H9 (cell line): Measurements from ENCODE around the gene GPN2. TPM values are rescaled to one million over a fixed set of nuclear protein-coding genes. Genes with fewer than 3 reads are reported as not detected.

ENCODE experiments used
- DNase-seq: peaks from one replicate; pipeline ENCODE4 v3.0.0-alpha.2; 2017
- H2AFZ ChIP-seq: one replicate; pipeline ENCODE4 v1.6.1; 2013; ENCODE audit warnings: mild to moderate bottlenecking, low read length, control low read depth, moderate library complexity
- H2AK5ac ChIP-seq: 2 replicates; pipeline ENCODE4 v1.6.1; 2013; ENCODE audit warnings: low read length, control low read depth, mixed read lengths; ENCODE audit not compliant: insufficient read length
- H2BK120ac ChIP-seq: one replicate; pipeline ENCODE4 v1.6.1; 2013; ENCODE audit warnings: low read depth, mild to moderate bottlenecking, low read length, control low read depth, inconsistent platforms; ENCODE audit not compliant: poor library complexity, severe bottlenecking
- H2BK12ac ChIP-seq: 2 replicates; pipeline ENCODE4 v1.6.1; 2013; ENCODE audit warnings: low read length, control low read depth, mixed read lengths, low read depth; ENCODE audit not compliant: insufficient read length
- H2BK15ac ChIP-seq: 2 replicates; pipeline ENCODE4 v1.6.1; 2013; ENCODE audit warnings: low read depth, low read length, control low read depth
- H2BK20ac ChIP-seq: one replicate; pipeline ENCODE4 v1.6.1; 2013; ENCODE audit warnings: low read depth, mild to moderate bottlenecking, low read length, control low read depth, inconsistent platforms; ENCODE audit not compliant: poor library complexity, severe bottlenecking
- H2BK5ac ChIP-seq: 2 replicates; pipeline ENCODE4 v1.6.1; 2013; ENCODE audit warnings: low read length, control low read depth, mixed read lengths; ENCODE audit not compliant: insufficient read length
- H3K14ac ChIP-seq: 2 replicates; pipeline ENCODE4 v1.6.1; 2013; ENCODE audit warnings: low read length, control low read depth; ENCODE audit not compliant: insufficient read depth
- H3K18ac ChIP-seq: 2 replicates; pipeline ENCODE4 v1.6.1; 2013; ENCODE audit warnings: low read depth, mild to moderate bottlenecking, mixed read lengths, low read length, control low read depth; ENCODE audit not compliant: insufficient read length
- H3K23ac ChIP-seq: 2 replicates; pipeline ENCODE4 v1.6.1; 2013; ENCODE audit warnings: low read length, control low read depth, mixed read lengths, low read depth; ENCODE audit not compliant: insufficient read length
- H3K23me2 ChIP-seq: 2 replicates; pipeline ENCODE4 v1.6.1; 2013; ENCODE audit warnings: low read depth, mild to moderate bottlenecking, mixed read lengths, low read length, control low read depth; ENCODE audit not compliant: insufficient read length, poor library complexity, severe bottlenecking
- H3K27ac ChIP-seq: 2 replicates; pipeline ENCODE4 v1.5.1; 2013; ENCODE audit warnings: low read length, control low read depth, mixed read lengths, low read depth; ENCODE audit not compliant: insufficient read length
- H3K27me3 ChIP-seq: 2 replicates; pipeline ENCODE4 v1.6.1; 2013; ENCODE audit warnings: low read length, control low read depth, inconsistent platforms; ENCODE audit not compliant: insufficient read depth
- H3K4ac ChIP-seq: 2 replicates; pipeline ENCODE4 v1.6.1; 2013; ENCODE audit warnings: low read depth, mild to moderate bottlenecking, control low read depth, inconsistent platforms, low read length, moderate library complexity
- H3K4me1 ChIP-seq: 2 replicates; pipeline ENCODE4 v1.6.1; 2013; ENCODE audit warnings: low read length, control low read depth, inconsistent platforms; ENCODE audit not compliant: insufficient read depth
- H3K4me2 ChIP-seq: 2 replicates; pipeline ENCODE4 v1.6.1; 2013; ENCODE audit warnings: low read length, control low read depth, mixed read lengths; ENCODE audit not compliant: insufficient read length, insufficient read depth
- H3K56ac ChIP-seq: 2 replicates; pipeline ENCODE4 v1.6.1; 2013; ENCODE audit warnings: low read depth, mild to moderate bottlenecking, mixed read lengths, low read length, control low read depth; ENCODE audit not compliant: insufficient read length
- H3K79me1 ChIP-seq: 2 replicates; pipeline ENCODE4 v1.6.1; 2013; ENCODE audit warnings: low read depth, mild to moderate bottlenecking, moderate library complexity, low read length, control low read depth, inconsistent platforms; ENCODE audit not compliant: insufficient read depth, poor library complexity, severe bottlenecking
- H3K79me2 ChIP-seq: 2 replicates; pipeline ENCODE4 v1.6.1; 2013; ENCODE audit warnings: low read length, control low read depth, inconsistent platforms; ENCODE audit not compliant: insufficient read depth
- H3K9ac ChIP-seq: 2 replicates; pipeline ENCODE4 v1.6.1; 2013; ENCODE audit warnings: low read length, control low read depth, mixed read lengths; ENCODE audit not compliant: insufficient read length; ENCODE audit errors: extremely low read depth
- H3K9me3 ChIP-seq: one replicate; pipeline ENCODE4 v1.6.1; 2013; ENCODE audit warnings: low read depth, low read length, inconsistent platforms; ENCODE audit not compliant: control insufficient read depth
- H3T11ph ChIP-seq: one replicate; pipeline ENCODE4 v1.6.1; 2013; ENCODE audit warnings: mild to moderate bottlenecking, low read length, control low read depth, inconsistent platforms
- H4K20me1 ChIP-seq: one replicate; pipeline ENCODE4 v1.6.1; 2013; ENCODE audit not compliant: control insufficient read depth, insufficient read length, insufficient read depth
- H4K5ac ChIP-seq: 2 replicates; pipeline ENCODE4 v1.6.1; 2013; ENCODE audit warnings: low read depth, mild to moderate bottlenecking, mixed read lengths, low read length, control low read depth; ENCODE audit not compliant: insufficient read length
- H4K8ac ChIP-seq: replicated peaks from 2 replicates; pipeline ENCODE4 v1.6.1; 2013; ENCODE audit warnings: low read length, control low read depth, mixed read lengths, low read depth; ENCODE audit not compliant: insufficient read length
- H4K91ac ChIP-seq: 2 replicates; pipeline ENCODE4 v1.6.1; 2013; ENCODE audit warnings: low read depth, mild to moderate bottlenecking, moderate library complexity, mixed read lengths, low read length, control low read depth; ENCODE audit not compliant: insufficient read length
- H3K27ac Mint-ChIP-seq, 3 experiments: 2 replicates in 2 of 3; 3 replicates in 1 of 3; pipeline ENCODE4 v1.8.0; 2020 to 2021; ENCODE audit warnings: mixed read lengths in 3 of 3, mild to moderate bottlenecking in 1 of 3, moderate library complexity in 1 of 3
- H3K27me3 Mint-ChIP-seq: 2 replicates; pipeline ENCODE4 v1.8.0; 2021; ENCODE audit warnings: low read depth, mild to moderate bottlenecking, moderate library complexity, mixed read lengths
- H3K36me3 Mint-ChIP-seq, 3 experiments: 2 replicates in 2 of 3; 3 replicates in 1 of 3; pipeline ENCODE4 v1.8.0; 2020 to 2021; ENCODE audit warnings: low read depth in 3 of 3, mixed read lengths in 3 of 3; ENCODE audit not compliant: insufficient read depth in 1 of 3
- H3K4me1 Mint-ChIP-seq, 2 experiments: 2 replicates each; pipeline ENCODE4 v1.8.0; 2020; ENCODE audit warnings: mixed read lengths in 2 of 2
- H3K4me3 Mint-ChIP-seq, 2 experiments: 2 replicates in 1 of 2; 3 replicates in 1 of 2; pipeline ENCODE4 v1.8.0; 2020 to 2021; ENCODE audit warnings: mild to moderate bottlenecking in 2 of 2, mixed read lengths in 2 of 2, moderate library complexity in 1 of 2
- H3K9me3 Mint-ChIP-seq, 2 experiments: 2 replicates in 1 of 2; 3 replicates in 1 of 2; pipeline ENCODE4 v1.8.0; 2020; ENCODE audit warnings: mild to moderate bottlenecking in 2 of 2, mixed read lengths in 2 of 2, moderate library complexity in 1 of 2
- WGBS: extraction: QIAGEN DNeasy Blood & Tissue Kit; methylation state at CpG from one replicate; pipeline ENCODE4 v1.1.7; 2013; ENCODE audit warnings: missing lambda C conversion rate, low lambda C conversion rate, mixed read lengths; ENCODE audit not compliant: insufficient read length; ENCODE audit errors: extremely low coverage; 5-methylcytosine and 5-hydroxymethylcytosine counted together
- total RNA-seq: library from RNA; stranded (reverse); gene quantifications from 2 replicates; pipeline ENCODE4 v1.2.1, GENCODE V29; 2021
- TF ChIP-seq, protein P1 (sequence below): fragments of 200-600 bp; sonication (generic); conservative IDR thresholded peaks from 3 replicates; pipeline ENCODE4 v1.8.0; 2021; ENCODE audit warnings: antibody characterized with exemption, mild to moderate bottlenecking

Gene GPN2
- total RNA-seq, 1 experiment from 2014 or later = 47.8 TPM

GRCh38 chr1:26853156-26853555 lies 36.9 kb downstream of the GPN2 start:
- no peak overlapping the region for H3K27ac ChIP-seq
- TF ChIP-seq, protein P1, sequence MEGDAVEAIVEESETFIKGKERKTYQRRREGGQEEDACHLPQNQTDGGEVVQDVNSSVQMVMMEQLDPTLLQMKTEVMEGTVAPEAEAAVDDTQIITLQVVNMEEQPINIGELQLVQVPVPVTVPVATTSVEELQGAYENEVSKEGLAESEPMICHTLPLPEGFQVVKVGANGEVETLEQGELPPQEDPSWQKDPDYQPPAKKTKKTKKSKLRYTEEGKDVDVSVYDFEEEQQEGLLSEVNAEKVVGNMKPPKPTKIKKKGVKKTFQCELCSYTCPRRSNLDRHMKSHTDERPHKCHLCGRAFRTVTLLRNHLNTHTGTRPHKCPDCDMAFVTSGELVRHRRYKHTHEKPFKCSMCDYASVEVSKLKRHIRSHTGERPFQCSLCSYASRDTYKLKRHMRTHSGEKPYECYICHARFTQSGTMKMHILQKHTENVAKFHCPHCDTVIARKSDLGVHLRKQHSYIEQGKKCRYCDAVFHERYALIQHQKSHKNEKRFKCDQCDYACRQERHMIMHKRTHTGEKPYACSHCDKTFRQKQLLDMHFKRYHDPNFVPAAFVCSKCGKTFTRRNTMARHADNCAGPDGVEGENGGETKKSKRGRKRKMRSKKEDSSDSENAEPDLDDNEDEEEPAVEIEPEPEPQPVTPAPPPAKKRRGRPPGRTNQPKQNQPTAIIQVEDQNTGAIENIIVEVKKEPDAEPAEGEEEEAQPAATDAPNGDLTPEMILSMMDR = peak; percentile 87
- H4K5ac ChIP-seq = no peak overlapping the region
- H3K27me3 Mint-ChIP-seq = no peaks in the 10 kb centered on the region
- H2BK120ac ChIP-seq = no peak overlapping the region
- H3T11ph ChIP-seq = no peak overlapping the region
- no peak overlapping the region for H2BK12ac ChIP-seq
- no peak overlapping the region for H3K4ac ChIP-seq
- H3K9me3 ChIP-seq = no peaks in the 10 kb centered on the region
- no peak overlapping the region for H2BK20ac ChIP-seq
- no peak overlapping the region for H2BK5ac ChIP-seq
- H3K79me2 ChIP-seq = no peaks in the 10 kb centered on the region
- H3K9me3 Mint-ChIP-seq = no peaks in the 10 kb centered on the region
- no peak overlapping the region for H3K56ac ChIP-seq
- no peaks in the 10 kb centered on the region for H3K79me1 ChIP-seq
- H3K4me3 Mint-ChIP-seq = no peak overlapping the region
- no peak overlapping the region for H2BK15ac ChIP-seq
- H3K18ac ChIP-seq = no peak overlapping the region
- H3K14ac ChIP-seq = no peak overlapping the region
- H3K23me2 ChIP-seq = no peaks in the 10 kb centered on the region
- H3K4me2 ChIP-seq = no peak overlapping the region
- peak; percentile 84 for DNase-seq
- no peak overlapping the region for H4K8ac ChIP-seq
- no peaks in the 10 kb centered on the region for H4K20me1 ChIP-seq
- H3K4me1 Mint-ChIP-seq = peaks cover 19 to 22% of the 10 kb centered on the region in 2 experiments
- WGBS = no CpG with 5 or more reads among the region's 3 CpGs
- no peak overlapping the region for H2AK5ac ChIP-seq
- H2AFZ ChIP-seq = no peak overlapping the region
- no peak overlapping the region for H3K9ac ChIP-seq
- peaks cover 22 to 62% (median 46%) of the 10 kb centered on the region in 3 experiments; a peak in 6 of 7 replicates for H3K36me3 Mint-ChIP-seq
- H4K91ac ChIP-seq = no peak overlapping the region
- no peak overlapping the region for H3K23ac ChIP-seq
- no peaks in the 10 kb centered on the region for H3K4me1 ChIP-seq
- H3K27ac Mint-ChIP-seq = no peak overlapping the region
- no peaks in the 10 kb centered on the region for H3K27me3 ChIP-seq
